Natural killer cell (primary cell): ENCODE results near the gene CREB1. TPM values are rescaled to one million over a fixed set of nuclear protein-coding genes. Genes with fewer than 3 reads are reported as not detected.

ENCODE experiments used
- ATAC-seq, 3 donors: fragments of 150-1000 bp in 2 of 3; fragments of 200-7000 bp in 1 of 3; cut with Tn5 transposase; 1 replicate in 1 of 3; 2 replicates in 2 of 3; pipeline ENCODE4 v1.10.0; 2021; ENCODE audit warnings: mild to moderate bottlenecking in 2 of 3, moderate library complexity in 2 of 3
- DNase-seq, 2 donors: peaks; one replicate each; pipeline versions ENCODE4 v3.0.0 to v3.0.0-alpha.2; 2013 to 2021; ENCODE audit warnings: mixed read lengths in 1 of 2
- H3K27ac ChIP-seq: one replicate; pipeline ENCODE4 v1.5.1; 2013; ENCODE audit warnings: mild to moderate bottlenecking, low read length
- H3K27me3 ChIP-seq: one replicate; pipeline ENCODE4 v1.6.1; 2013; ENCODE audit warnings: low read length; ENCODE audit not compliant: control insufficient read depth, insufficient read depth
- H3K36me3 ChIP-seq: one replicate; pipeline ENCODE4 v1.6.1; 2013; ENCODE audit warnings: low read length; ENCODE audit not compliant: control insufficient read depth, insufficient read depth
- H3K4me1 ChIP-seq: one replicate; pipeline ENCODE4 v1.6.1; 2013; ENCODE audit warnings: low read length; ENCODE audit not compliant: control insufficient read depth, insufficient read depth
- H3K4me3 ChIP-seq: one replicate; pipeline ENCODE4 v1.5.1; 2013; ENCODE audit warnings: low read length
- H3K9me3 ChIP-seq: one replicate; pipeline ENCODE4 v1.6.1; 2013; ENCODE audit warnings: low read length; ENCODE audit not compliant: control insufficient read depth, insufficient read depth
- H3K27ac Mint-ChIP-seq, 2 donors: one replicate each; pipeline ENCODE4 v1.8.0; 2022; ENCODE audit warnings: mild to moderate bottlenecking in 2 of 2, mixed read lengths in 2 of 2, moderate library complexity in 1 of 2
- H3K27me3 Mint-ChIP-seq, 2 donors: one replicate each; pipeline ENCODE4 v1.8.0; 2022; ENCODE audit warnings: low read depth in 2 of 2, mixed read lengths in 2 of 2
- H3K36me3 Mint-ChIP-seq: one replicate; pipeline ENCODE4 v1.8.0; 2022; ENCODE audit warnings: mixed read lengths
- H3K4me1 Mint-ChIP-seq, 2 donors: one replicate each; pipeline ENCODE4 v1.8.0; 2022; ENCODE audit warnings: mixed read lengths in 2 of 2
- H3K4me3 Mint-ChIP-seq: one replicate; pipeline ENCODE4 v1.8.0; 2022; ENCODE audit warnings: mild to moderate bottlenecking, moderate library complexity, mixed read lengths
- H3K9me3 Mint-ChIP-seq, 2 donors: one replicate each; pipeline ENCODE4 v1.8.0; 2022; ENCODE audit warnings: mixed read lengths in 2 of 2
- CTCF ChIP-seq: fragments of 200-600 bp; IDR thresholded peaks from one replicate; pipeline ENCODE4 v1.8.0; 2022; ENCODE audit warnings: antibody characterized with exemption
- WGBS: methylation state at CpG from one replicate; pipeline ENCODE4 v1.1.7; 2013; ENCODE audit warnings: missing lambda C conversion rate; ENCODE audit not compliant: insufficient coverage; 5-methylcytosine and 5-hydroxymethylcytosine counted together
- intact Hi-C: fragments of 100-400 bp; cut with micrococcal nuclease; formaldehyde crosslinking; loops from one replicate; pipeline ENCODE4 v1.14.2; 2022
- total RNA-seq, 4 donors: library from RNA; stranded (reverse); fragments of 120-200 nt in 1 of 4; gene quantifications; one replicate each; pipeline versions ENCODE4 v1.2.3 to v1.2.4, GENCODE V29; 2013 to 2022

CREB1 gene
- total RNA-seq, 3 donors from 2014 or later (not counting 1 experiment from before 2014, with no cell fraction given) = 88.1 to 107 (median 106) TPM

- TF ChIP-seq CTCF = no peak
- H3K9me3 Mint-ChIP-seq = no peaks in the 10 kb centered on the region
- peak overlapping the region in 1 of 2 donors; percentile 66 for H3K27ac Mint-ChIP-seq
- Histone ChIP-seq H3K27ac (no peak overlapping the region), H3K36me3 (no peaks in the 10 kb centered on the region), H3K27me3 (no peaks in the 10 kb centered on the region), H3K4me1 (peaks cover 39% of the 10 kb centered on the region), H3K9me3 (no peaks in the 10 kb centered on the region), H3K4me3 (no peak overlapping the region)
- no peaks in the 10 kb centered on the region for H3K36me3 Mint-ChIP-seq
- WGBS = 0% methylated on average over 1 of the region's 1 CpG
- intact Hi-C loops = no loop called here
- DNase-seq (peak in 1 of 2 donors; percentile 25), ATAC-seq (peak; percentile 35 to 45 (median 44))
- peaks cover 8 to 25% of the 10 kb centered on the region in 2 donors for H3K27me3 Mint-ChIP-seq
- peaks cover 52 to 59% of the 10 kb centered on the region in 2 donors for H3K4me1 Mint-ChIP-seq
- H3K4me3 Mint-ChIP-seq = peak overlapping the region; percentile 52
Measured at GRCh38 chr2:207505728-207506127, 24.0 kb upstream of the CREB1 start.

DNA sequence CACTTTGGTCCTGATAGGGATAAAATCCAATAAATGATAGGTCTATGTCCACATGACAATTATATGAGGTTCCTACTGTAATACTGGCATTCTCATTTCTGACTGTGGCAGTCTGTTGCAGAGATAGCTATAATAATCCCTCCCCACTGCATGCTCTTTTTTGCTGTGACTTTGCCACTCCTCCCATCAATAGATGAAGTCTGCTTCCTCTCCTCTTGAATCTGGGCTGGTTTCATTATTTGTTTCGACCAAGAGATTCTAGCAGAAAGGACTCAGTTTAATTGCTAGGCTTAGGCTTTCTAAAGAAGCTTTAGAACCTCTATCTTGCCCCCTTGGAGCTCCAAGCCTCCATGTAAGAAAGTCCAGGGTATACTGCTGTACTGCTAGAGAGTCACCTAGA, 23.3 kb upstream of the CREB1 start:
- peak overlapping the region in 1 of 2 donors; percentile 10 for H3K27ac Mint-ChIP-seq
- intact Hi-C loops = no loop called here
- H3K4me3 Mint-ChIP-seq = no peak overlapping the region
- no peak for TF ChIP-seq CTCF
- DNase-seq (no peak), ATAC-seq (no peak)
- H3K27me3 Mint-ChIP-seq = peaks cover 8 to 21% of the 10 kb centered on the region in 2 donors
- H3K9me3 ChIP-seq = no peaks in the 10 kb centered on the region
- 92% methylated on average over 1 of the region's 1 CpG for WGBS
- no peak overlapping the region for H3K27ac ChIP-seq
- H3K9me3 Mint-ChIP-seq = no peaks in the 10 kb centered on the region
- H3K4me1 Mint-ChIP-seq = peaks cover 46 to 52% of the 10 kb centered on the region in 2 donors
- H3K36me3 Mint-ChIP-seq = no peaks in the 10 kb centered on the region
- no peaks in the 10 kb centered on the region for H3K36me3 ChIP-seq
- H3K27me3 ChIP-seq = no peaks in the 10 kb centered on the region
- peaks cover 33% of the 10 kb centered on the region for H3K4me1 ChIP-seq
- H3K4me3 ChIP-seq = no peak overlapping the region

DNA sequence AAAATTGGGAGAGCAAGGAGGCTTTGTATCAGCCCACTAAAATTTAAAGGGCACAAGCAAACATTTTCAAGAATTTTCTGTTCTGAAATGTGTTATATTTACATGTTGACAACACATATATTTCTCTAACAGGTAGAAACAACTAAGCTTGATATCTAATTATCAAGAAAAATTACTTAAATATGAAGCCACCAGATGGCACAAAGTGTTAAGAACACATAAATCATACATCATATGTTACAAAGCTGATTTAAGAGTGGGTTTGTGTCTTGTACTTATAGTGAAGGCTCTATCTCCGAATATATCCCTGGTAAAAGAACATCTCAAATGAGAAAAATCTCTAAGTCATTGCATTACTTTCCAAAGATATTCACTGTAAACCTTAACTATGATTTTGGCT, 19.6 kb upstream of the CREB1 start:
- peaks cover 16 to 17% of the 10 kb centered on the region in 2 donors for H3K4me1 Mint-ChIP-seq
- H3K27me3 Mint-ChIP-seq = peaks cover 0 to 3% of the 10 kb centered on the region in 2 donors
- H3K27ac ChIP-seq = no peak overlapping the region
- DNase-seq (peak in 1 of 2 donors; percentile 50), ATAC-seq (no peak)
- H3K4me3 Mint-ChIP-seq = no peak overlapping the region
- H3K9me3 Mint-ChIP-seq = no peaks in the 10 kb centered on the region
- H3K9me3 ChIP-seq = no peaks in the 10 kb centered on the region
- no peaks in the 10 kb centered on the region for H3K36me3 Mint-ChIP-seq
- no peak for TF ChIP-seq CTCF
- H3K4me1 ChIP-seq = peaks cover 7% of the 10 kb centered on the region
- no peak overlapping the region for H3K27ac Mint-ChIP-seq
- no CpG with 5 or more reads among the region's 1 CpG for WGBS
- H3K4me3 ChIP-seq = no peak overlapping the region
- H3K36me3 ChIP-seq = no peaks in the 10 kb centered on the region
- H3K27me3 ChIP-seq = no peaks in the 10 kb centered on the region
- intact Hi-C loops = no loop called here

- intact Hi-C loops = no loop called here
- Mint-ChIP-seq H3K4me1 (peaks cover 0 to under 1% of the 10 kb centered on the region in 2 donors), H3K27me3 (peaks cover 3 to 7% of the 10 kb centered on the region in 2 donors), H3K4me3 (no peak overlapping the region), H3K27ac (no peak overlapping the region), H3K36me3 (no peaks in the 10 kb centered on the region), H3K9me3 (no peaks in the 10 kb centered on the region)
- no peaks in the 10 kb centered on the region for H3K4me1 ChIP-seq
- no peak overlapping the region for H3K4me3 ChIP-seq
- no peak overlapping the region for H3K27ac ChIP-seq
- TF ChIP-seq CTCF = no peak
- ATAC-seq (no peak), DNase-seq (no peak)
- H3K9me3 ChIP-seq = no peaks in the 10 kb centered on the region
- WGBS = 91% methylated on average over 2 of the region's 2 CpGs
- H3K36me3 ChIP-seq = no peaks in the 10 kb centered on the region
- H3K27me3 ChIP-seq = no peaks in the 10 kb centered on the region
Measured at GRCh38 chr2:207511851-207512250, 17.9 kb upstream of the CREB1 start.
